Measurements from ENCODE around the gene ALDH8A1. TPM values are rescaled to one million over a fixed set of nuclear protein-coding genes. Genes with fewer than 3 reads are reported as not detected.

The ALDH8A1 gene
- total and polyA plus RNA-seq, 12 donors: 0.09 to 1.7 (median 0.24) TPM; not detected in 5

DNA sequence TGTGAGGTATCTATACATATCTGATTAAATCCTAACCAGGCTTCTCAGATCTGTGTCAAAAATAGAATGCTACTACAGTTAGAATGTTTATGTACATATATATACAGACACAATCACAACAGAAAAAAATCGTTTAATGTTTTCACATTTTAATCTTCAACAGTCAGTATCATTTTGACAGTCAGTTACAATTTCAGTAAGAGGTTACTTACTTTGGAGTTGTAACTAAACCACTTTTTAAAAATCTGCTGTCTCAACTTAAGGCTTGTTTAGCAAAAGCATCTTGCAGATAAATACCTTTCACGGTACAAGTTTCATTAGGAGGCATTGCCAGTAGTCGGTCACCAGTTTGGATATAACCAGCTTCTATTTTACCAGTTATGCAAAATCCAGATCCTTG, 32.3 kb upstream of the ALDH8A1 start:
- DNase-seq (no peak), ATAC-seq (no peak)
- TF ChIP-seq, protein P1, sequence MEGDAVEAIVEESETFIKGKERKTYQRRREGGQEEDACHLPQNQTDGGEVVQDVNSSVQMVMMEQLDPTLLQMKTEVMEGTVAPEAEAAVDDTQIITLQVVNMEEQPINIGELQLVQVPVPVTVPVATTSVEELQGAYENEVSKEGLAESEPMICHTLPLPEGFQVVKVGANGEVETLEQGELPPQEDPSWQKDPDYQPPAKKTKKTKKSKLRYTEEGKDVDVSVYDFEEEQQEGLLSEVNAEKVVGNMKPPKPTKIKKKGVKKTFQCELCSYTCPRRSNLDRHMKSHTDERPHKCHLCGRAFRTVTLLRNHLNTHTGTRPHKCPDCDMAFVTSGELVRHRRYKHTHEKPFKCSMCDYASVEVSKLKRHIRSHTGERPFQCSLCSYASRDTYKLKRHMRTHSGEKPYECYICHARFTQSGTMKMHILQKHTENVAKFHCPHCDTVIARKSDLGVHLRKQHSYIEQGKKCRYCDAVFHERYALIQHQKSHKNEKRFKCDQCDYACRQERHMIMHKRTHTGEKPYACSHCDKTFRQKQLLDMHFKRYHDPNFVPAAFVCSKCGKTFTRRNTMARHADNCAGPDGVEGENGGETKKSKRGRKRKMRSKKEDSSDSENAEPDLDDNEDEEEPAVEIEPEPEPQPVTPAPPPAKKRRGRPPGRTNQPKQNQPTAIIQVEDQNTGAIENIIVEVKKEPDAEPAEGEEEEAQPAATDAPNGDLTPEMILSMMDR (IDR thresholded peaks at IDR 0.05): no peak
- Histone ChIP-seq H3K27me3 (no peaks in the 10 kb centered on the region), H3K4me1 (no peaks in the 10 kb centered on the region), H3K4me3 (no peak overlapping the region), H3K27ac (no peak overlapping the region), H3K36me3 (peaks cover 0 to 100% (median 40%) of the 10 kb centered on the region in 9 donors), H3K9me3 (no peaks in the 10 kb centered on the region)
- WGBS, 2 donors: 87 to 95% methylated on average over 3 of the region's 3 CpGs
- intact Hi-C loops (cut with DNase I): no loop called here

DNA sequence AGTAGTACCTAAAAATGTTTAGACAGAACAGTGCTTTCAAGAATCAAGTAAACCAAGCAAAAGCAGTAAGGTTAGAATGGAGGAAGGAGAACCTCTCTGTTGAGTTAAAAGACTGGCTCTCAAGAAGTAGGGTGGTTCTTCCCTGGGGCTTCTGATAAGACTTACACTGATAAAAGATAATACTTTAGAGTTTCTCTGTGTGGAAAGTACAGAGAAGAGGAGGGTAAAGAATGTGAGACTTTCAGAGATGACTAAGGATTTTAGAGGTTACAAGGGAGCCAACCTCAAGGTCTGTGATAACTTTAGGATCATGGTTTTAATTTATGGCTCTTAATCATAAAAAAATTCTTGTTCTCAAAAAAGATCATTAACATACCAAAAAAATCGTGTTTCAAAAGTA, 30.9 kb upstream of the ALDH8A1 start:
- Histone ChIP-seq H3K9me3 (no peaks in the 10 kb centered on the region), H3K4me3 (no peak overlapping the region), H3K27ac (no peak overlapping the region), H3K4me1 (no peaks in the 10 kb centered on the region), H3K36me3 (peaks cover 0 to 100% (median 48%) of the 10 kb centered on the region in 9 donors), H3K27me3 (no peaks in the 10 kb centered on the region)
- WGBS, 2 donors: 73 to 83% methylated on average over 1 of the region's 1 CpG
- intact Hi-C loops (cut with DNase I): no loop called here
- DNase-seq (no peak), ATAC-seq (no peak)
- TF ChIP-seq, protein P1 (IDR thresholded peaks at IDR 0.05): no peak

DNA sequence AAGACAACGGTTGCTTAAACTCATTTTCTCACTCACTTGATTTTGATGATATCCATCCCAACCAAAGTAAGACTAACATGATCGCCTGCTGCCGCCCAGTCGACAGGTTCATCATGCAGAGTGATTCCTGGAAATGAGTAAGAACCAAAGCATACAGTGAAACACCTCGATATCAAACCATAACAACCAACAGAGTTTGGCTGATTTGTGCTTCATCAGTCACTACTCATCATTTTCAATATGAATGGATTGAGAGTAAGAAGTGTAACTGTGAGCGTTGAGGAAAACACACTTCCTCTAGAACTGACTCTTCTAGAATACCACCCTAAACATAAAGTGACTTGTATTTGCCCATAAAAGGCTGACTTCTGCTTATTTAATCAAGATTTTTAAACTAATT, 29.2 kb upstream of the ALDH8A1 start:
- Histone ChIP-seq H3K27ac (no peak overlapping the region), H3K9me3 (no peaks in the 10 kb centered on the region), H3K4me3 (no peak overlapping the region), H3K27me3 (no peaks in the 10 kb centered on the region), H3K36me3 (peaks cover 0 to 94% (median 39%) of the 10 kb centered on the region in 9 donors), H3K4me1 (no peaks in the 10 kb centered on the region)
- intact Hi-C loops (cut with DNase I): no loop called here
- TF ChIP-seq, protein P1 (IDR thresholded peaks at IDR 0.05): no peak
- whole genome bisulfite sequencing, 2 donors: 93 to 97% methylated on average over 6 of the region's 6 CpGs
- no peak for DNase-seq
- ATAC-seq: no peak

DNA sequence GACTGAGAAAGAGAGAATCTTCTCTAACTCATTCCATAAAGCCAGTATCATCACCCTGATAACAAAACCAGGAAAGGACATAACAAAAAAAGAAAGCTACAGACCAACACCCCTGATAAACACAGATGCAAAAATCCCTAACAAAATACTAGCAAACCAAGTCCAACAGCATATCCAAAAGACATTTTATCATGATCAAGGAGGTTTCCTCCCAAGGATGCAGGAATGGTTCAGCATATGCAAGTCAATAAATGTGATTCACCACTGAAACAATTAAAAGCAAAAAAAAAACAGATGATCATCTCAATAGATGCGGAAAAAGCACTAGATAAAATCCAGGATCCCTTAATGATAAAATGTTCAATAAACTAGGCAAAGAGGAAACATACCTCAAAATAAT, 24.5 kb upstream of the ALDH8A1 start:
- DNase-seq: no peak

More for the DNA sequence above, 24.5 kb upstream of the ALDH8A1 start:
- H3K4me1 ChIP-seq: no peaks in the 10 kb centered on the region
- intact Hi-C loops (cut with DNase I): no loop called here
- TF ChIP-seq, protein P1 (IDR thresholded peaks at IDR 0.05): no peak
- H3K27ac ChIP-seq: no peak overlapping the region
- H3K36me3 ChIP-seq: peaks cover 0 to 85% (median 16%) of the 10 kb centered on the region in 9 donors
- H3K9me3 ChIP-seq: no peaks in the 10 kb centered on the region
- no peak for ATAC-seq
- no peaks in the 10 kb centered on the region for H3K27me3 ChIP-seq
- H3K4me3 ChIP-seq: no peak overlapping the region
- WGBS, 2 donors: 97 to 98% methylated on average over 1 of the region's 1 CpG

Measured in heart right ventricle (tissue), 16 donors.